Astrocyte (in vitro differentiated cells and primary cell): ENCODE measurements around the gene RNF26. TPM values are rescaled to one million over a fixed set of nuclear protein-coding genes. Genes with fewer than 3 reads are reported as not detected.

Experiments
- DNase-seq: peaks from one replicate; pipeline ENCODE4 v3.0.0-alpha.2; 2010; ENCODE audit warnings: low read depth
- FAIRE-seq: peaks from 2 replicates; lab custom pipeline; 2011; peaks lifted over from hg19 to GRCh38; lab: Jason Lieb, UNC
- H2AFZ ChIP-seq: 2 replicates; pipeline ENCODE4 v1.6.0; 2012; ENCODE audit warnings: low read depth, low read length, inconsistent platforms
- H3K27ac ChIP-seq: 2 replicates; pipeline ENCODE4 v1.5.1; 2011; ENCODE audit warnings: low read depth, low read length, inconsistent platforms
- H3K27me3 ChIP-seq: 2 replicates; pipeline ENCODE4 v1.6.0; 2011; ENCODE audit warnings: low read length, inconsistent platforms; ENCODE audit not compliant: insufficient read depth
- H3K36me3 ChIP-seq: 2 replicates; pipeline ENCODE4 v1.5.1; 2011; ENCODE audit warnings: low read length, inconsistent platforms; ENCODE audit not compliant: insufficient read depth
- H3K4me1 ChIP-seq: 2 replicates; pipeline ENCODE4 v1.5.1; 2011; ENCODE audit warnings: low read length, inconsistent platforms; ENCODE audit not compliant: insufficient read depth
- H3K4me2 ChIP-seq: 2 replicates; pipeline ENCODE4 v1.6.0; 2012; ENCODE audit warnings: low read length, inconsistent platforms
- H3K4me3 ChIP-seq: 2 replicates; pipeline ENCODE4 v1.5.1; 2011; ENCODE audit warnings: low read depth, mild to moderate bottlenecking, low read length, inconsistent platforms; ENCODE audit not compliant: insufficient read depth
- H3K79me2 ChIP-seq: 2 replicates; pipeline ENCODE4 v1.6.0; 2012; ENCODE audit warnings: mild to moderate bottlenecking, low read length, inconsistent platforms; ENCODE audit not compliant: insufficient read depth
- H3K9ac ChIP-seq: 2 replicates; pipeline ENCODE4 v1.6.0; 2012; ENCODE audit warnings: mild to moderate bottlenecking, low read length, inconsistent platforms
- H3K9me3 ChIP-seq: 2 replicates; pipeline ENCODE4 v1.5.1; 2012; ENCODE audit warnings: low read depth, mild to moderate bottlenecking, low read length, inconsistent platforms; ENCODE audit not compliant: insufficient read depth
- H4K20me1 ChIP-seq: 2 replicates; pipeline ENCODE4 v1.6.0; 2012; ENCODE audit warnings: low read length, inconsistent platforms; ENCODE audit not compliant: insufficient read depth
- H3K27ac Mint-ChIP-seq: one replicate; pipeline ENCODE4 v1.8.0; 2021; ENCODE audit warnings: mild to moderate bottlenecking, mixed read lengths; ENCODE audit not compliant: unreplicated experiment
- H3K27me3 Mint-ChIP-seq: one replicate; pipeline ENCODE4 v1.8.0; 2021; ENCODE audit warnings: low read depth, mixed read lengths; ENCODE audit not compliant: unreplicated experiment
- H3K36me3 Mint-ChIP-seq: one replicate; pipeline ENCODE4 v1.8.0; 2021; ENCODE audit warnings: low read depth, mixed read lengths; ENCODE audit not compliant: unreplicated experiment
- H3K4me1 Mint-ChIP-seq: one replicate; pipeline ENCODE4 v1.8.0; 2021; ENCODE audit warnings: low read depth, mixed read lengths; ENCODE audit not compliant: unreplicated experiment
- H3K4me3 Mint-ChIP-seq: one replicate; pipeline ENCODE4 v1.8.0; 2021; ENCODE audit warnings: mild to moderate bottlenecking, moderate library complexity, mixed read lengths; ENCODE audit not compliant: unreplicated experiment
- H3K9me3 Mint-ChIP-seq: one replicate; pipeline ENCODE4 v1.8.0; 2021; ENCODE audit warnings: mild to moderate bottlenecking, mixed read lengths; ENCODE audit not compliant: unreplicated experiment
- CTCF ChIP-seq: IDR thresholded peaks from 2 replicates; pipeline ENCODE4 v1.5.1; 2011; ENCODE audit warnings: low read depth, mild to moderate bottlenecking, inconsistent platforms, low read length, moderate library complexity; ENCODE audit not compliant: insufficient read depth
- EZH2 ChIP-seq: IDR thresholded peaks from 2 replicates; pipeline ENCODE4 v1.6.1; 2012; ENCODE audit warnings: mild to moderate bottlenecking, low read length, inconsistent platforms; ENCODE audit not compliant: insufficient read depth
- total RNA-seq: library from RNA; stranded (reverse); gene quantifications from 2 replicates; pipeline ENCODE4 v1.2.1, GENCODE V29; 2021

The RNF26 gene
- total RNA-seq, 1 donor from 2014 or later = 31.8 TPM

- Mint-ChIP-seq H3K9me3 (no peaks in the 10 kb centered on the region), H3K4me1 (no peaks in the 10 kb centered on the region), H3K36me3 (no peaks in the 10 kb centered on the region), H3K27ac (no peak overlapping the region), H3K4me3 (no peak overlapping the region), H3K27me3 (peaks cover 2% of the 10 kb centered on the region)
- Histone ChIP-seq H3K4me2 (no peak overlapping the region), H3K4me3 (no peak overlapping the region), H4K20me1 (no peaks in the 10 kb centered on the region), H3K4me1 (no peaks in the 10 kb centered on the region), H3K36me3 (no peaks in the 10 kb centered on the region), H2AFZ (no peak overlapping the region), H3K27ac (no peak overlapping the region), H3K9me3 (no peaks in the 10 kb centered on the region), H3K27me3 (no peaks in the 10 kb centered on the region), H3K9ac (no peak overlapping the region), H3K79me2 (no peaks in the 10 kb centered on the region)
- FAIRE-seq = no peak
- TF ChIP-seq CTCF (no peak), EZH2 (no peak)
- DNase-seq = no peak
Measured at GRCh38 chr11:119329320-119329719, 5.0 kb upstream of the RNF26 start.

GRCh38 chr11:119330237-119330636 is 4.1 kb upstream of the RNF26 start:
- Mint-ChIP-seq H3K27ac (no peak overlapping the region), H3K27me3 (peaks cover 2% of the 10 kb centered on the region), H3K4me1 (no peaks in the 10 kb centered on the region), H3K36me3 (no peaks in the 10 kb centered on the region), H3K4me3 (no peak overlapping the region), H3K9me3 (no peaks in the 10 kb centered on the region)
- TF ChIP-seq CTCF (no peak), EZH2 (no peak)
- no peak overlapping the region for H3K27ac ChIP-seq
- no peaks in the 10 kb centered on the region for H3K36me3 ChIP-seq
- H2AFZ ChIP-seq = no peak overlapping the region
- H3K27me3 ChIP-seq = no peaks in the 10 kb centered on the region
- no peak overlapping the region for H3K9ac ChIP-seq
- FAIRE-seq = no peak
- H4K20me1 ChIP-seq = no peaks in the 10 kb centered on the region
- no peak overlapping the region for H3K4me2 ChIP-seq
- no peaks in the 10 kb centered on the region for H3K9me3 ChIP-seq
- no peak overlapping the region for H3K4me3 ChIP-seq
- H3K79me2 ChIP-seq = peaks cover 7% of the 10 kb centered on the region
- no peak for DNase-seq
- peaks cover 5% of the 10 kb centered on the region for H3K4me1 ChIP-seq

DNA sequence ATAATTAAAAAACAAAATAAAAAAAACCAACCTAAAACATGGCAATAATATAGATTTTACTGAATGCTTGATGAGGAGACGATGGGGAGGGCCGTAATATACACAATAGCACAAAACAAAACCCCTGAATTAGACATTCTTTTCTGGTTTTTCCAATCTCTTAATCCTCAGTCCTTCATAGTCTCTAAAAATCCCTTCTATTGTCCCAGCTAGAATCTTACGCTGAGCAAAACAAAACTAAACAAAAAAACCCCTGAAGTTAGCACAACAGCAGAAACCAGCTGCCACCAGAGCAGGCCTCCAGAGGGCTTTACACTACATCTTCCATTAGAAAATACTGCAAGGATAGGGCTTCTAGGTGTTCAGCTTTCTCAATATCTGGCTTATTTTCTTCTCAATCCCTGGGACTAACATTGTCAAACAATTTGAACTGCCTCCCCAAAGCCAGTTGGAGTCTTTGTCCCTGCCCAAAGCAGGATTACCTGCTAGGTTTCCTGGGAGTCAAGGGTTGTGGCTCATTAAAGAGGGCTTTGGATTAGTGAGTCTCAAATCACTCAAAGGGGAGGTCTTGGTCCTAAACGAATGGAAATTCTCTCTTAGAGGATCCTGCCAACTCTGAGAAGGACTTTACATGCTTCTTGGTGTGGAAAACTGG is 2.1 kb upstream of the RNF26 start:
- peaks cover 12% of the 10 kb centered on the region for H3K4me1 ChIP-seq
- no peaks in the 10 kb centered on the region for H4K20me1 ChIP-seq
- H3K4me3 ChIP-seq = no peak overlapping the region
- H3K27ac ChIP-seq = no peak overlapping the region
- FAIRE-seq = no peak
- H3K9me3 Mint-ChIP-seq = no peaks in the 10 kb centered on the region
- H3K4me1 Mint-ChIP-seq = peaks cover 2% of the 10 kb centered on the region
- no peak for DNase-seq
- H3K27me3 ChIP-seq = no peaks in the 10 kb centered on the region
- no peak overlapping the region for H3K4me3 Mint-ChIP-seq
- H3K36me3 ChIP-seq = no peaks in the 10 kb centered on the region
- H3K79me2 ChIP-seq = peaks cover 27% of the 10 kb centered on the region
- TF ChIP-seq CTCF (no peak), EZH2 (no peak)
- H3K36me3 Mint-ChIP-seq = peaks cover 4% of the 10 kb centered on the region
- H3K9ac ChIP-seq = no peak overlapping the region
- no peak overlapping the region for H3K27ac Mint-ChIP-seq
- H3K27me3 Mint-ChIP-seq = peaks cover 2% of the 10 kb centered on the region
- H2AFZ ChIP-seq = no peak overlapping the region
- no peaks in the 10 kb centered on the region for H3K9me3 ChIP-seq
- H3K4me2 ChIP-seq = no peak overlapping the region
